IMR-90 (cell line): ENCODE data around the gene PQBP1.

Experiments
- CTCF ChIP-seq: conservative IDR thresholded peaks from 2 replicates; pipeline ENCODE4 v1.5.1; 2012; ENCODE audit warnings: mild to moderate bottlenecking, low read depth, low read length, improper control_type of control experiment
- MXI1 ChIP-seq: IDR thresholded peaks from 2 replicates; pipeline ENCODE4 v1.6.1; 2012; ENCODE audit warnings: low read depth, mild to moderate bottlenecking, low read length, moderate library complexity, borderline replicate concordance
- POLR2A ChIP-seq: IDR thresholded peaks from 2 replicates; pipeline ENCODE4 v1.6.1; 2012; ENCODE audit warnings: mild to moderate bottlenecking, low read depth, low read length
- SMC3 ChIP-seq: fragments of 150-350 bp; IDR thresholded peaks from 2 replicates; pipeline ENCODE4 v1.6.1; 2016; ENCODE audit warnings: low read depth, mild to moderate bottlenecking, antibody characterized with exemption, low read length, moderate library complexity

- no peak for TF ChIP-seq POLR2A
- no peak for TF ChIP-seq CTCF
- TF ChIP-seq MXI1: no peak
- TF ChIP-seq SMC3: no peak
These were observed 30.1 kb downstream of the PQBP1 start for GRCh38 chrX:48927736-48928382.
